GM18861 (cell line): Measurements from ENCODE around the gene ADARB1.

ENCODE experiments used
- ATAC-seq: cut with Tn5 transposase; IDR thresholded peaks from one replicate; pipeline ENCODE4 v1.9.1; 2021; ENCODE audit not compliant: unreplicated experiment

Gene ADARB1

GRCh38 chr21:45163413-45164123, 89.2 kb downstream of the ADARB1 start:
- ATAC-seq, result no peak

- no peak for ATAC-seq
Observed at GRCh38 chr21:45164124-45164511, 89.7 kb downstream of the ADARB1 start.

GRCh38 chr21:45164838-45165237, 90.5 kb downstream of the ADARB1 start:
- ATAC-seq, result no peak

DNA sequence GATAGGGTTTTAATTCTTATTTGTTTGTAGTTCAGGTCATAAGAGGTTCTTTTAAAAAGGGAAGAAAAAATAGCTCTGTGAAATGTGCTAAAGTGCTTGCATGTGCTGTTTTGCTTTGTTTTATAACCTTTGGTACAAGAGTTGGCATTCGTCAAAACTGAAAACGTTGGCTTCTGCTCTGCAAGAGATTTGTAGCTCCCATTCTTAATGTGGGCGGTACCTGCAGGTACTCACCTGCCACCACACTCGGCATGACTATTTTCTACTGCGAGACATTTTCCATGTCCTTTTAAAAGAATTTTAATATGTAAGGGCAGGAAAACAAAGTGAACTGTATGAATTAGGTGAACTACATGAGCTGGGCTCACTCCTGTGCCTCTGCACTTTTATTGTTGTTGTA, 92.6 kb downstream of the ADARB1 start:
- ATAC-seq, result no peak

DNA sequence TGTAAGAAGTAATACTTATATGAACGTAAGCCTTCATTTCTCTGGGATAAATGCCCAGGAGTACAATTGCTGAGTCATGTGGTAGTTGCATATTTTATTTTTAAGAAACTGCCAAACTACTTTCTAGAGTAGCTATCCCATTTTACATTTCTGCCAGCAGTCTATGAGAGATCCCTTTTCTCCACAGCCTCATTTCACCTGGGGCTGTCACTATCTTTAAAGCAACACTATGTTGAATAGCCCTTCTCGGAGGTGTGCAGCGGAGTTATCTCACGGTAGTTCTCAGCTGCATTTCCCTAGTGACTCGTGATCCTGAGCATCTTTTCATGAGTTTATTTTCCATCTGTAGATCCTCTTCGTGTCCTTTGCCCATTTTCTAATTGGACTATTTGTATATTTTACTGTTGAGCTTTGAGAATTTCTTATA, 93.4 kb downstream of the ADARB1 start:
- no peak for ATAC-seq

DNA sequence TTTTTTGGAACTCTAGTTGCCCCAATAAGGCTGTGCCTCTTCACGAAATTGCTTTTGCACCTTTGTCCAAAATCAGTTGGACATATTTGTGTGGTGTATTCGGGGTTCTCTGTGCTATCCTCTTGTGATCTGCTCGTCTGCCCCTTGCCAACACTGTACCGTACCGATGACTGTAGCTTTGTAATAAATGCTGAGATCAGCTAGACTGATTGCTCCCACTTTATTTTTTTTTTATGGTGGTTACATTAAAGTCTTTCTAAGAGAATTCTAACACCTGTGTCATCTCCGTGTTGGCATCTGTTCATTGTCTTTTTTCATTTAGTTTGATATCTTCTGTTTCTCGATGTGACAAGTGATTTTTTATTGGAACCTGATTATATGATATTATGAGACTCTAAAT, 94.1 kb downstream of the ADARB1 start:
- no peak for ATAC-seq

- ATAC-seq, result no peak
Observed at GRCh38 chr21:45169001-45169400, 94.6 kb downstream of the ADARB1 start.

DNA sequence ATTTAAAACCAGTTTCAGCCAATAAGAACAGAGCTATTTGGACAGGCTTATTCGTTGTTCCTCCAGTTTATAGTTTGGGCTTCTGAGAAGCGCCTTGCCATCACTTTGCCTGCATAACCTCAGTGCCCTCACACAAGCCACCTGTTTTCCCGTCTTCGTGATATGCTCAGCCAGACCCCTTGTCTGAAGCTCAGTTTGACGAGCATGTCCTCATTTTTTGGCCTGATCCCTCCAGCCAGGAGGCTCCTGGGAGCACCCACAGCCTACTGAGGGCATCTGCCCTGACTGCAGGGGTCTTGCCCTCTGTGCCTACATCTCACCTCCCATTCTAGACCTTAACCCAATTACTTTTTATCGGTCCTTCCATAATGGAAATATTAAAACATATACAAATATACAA, 95.3 kb downstream of the ADARB1 start:
- no peak for ATAC-seq

GRCh38 chr21:45170987-45171386, 96.6 kb downstream of the ADARB1 start:
- ATAC-seq, result no peak

- no peak for ATAC-seq
Observed at GRCh38 chr21:45172420-45172819, 98.0 kb downstream of the ADARB1 start.

DNA sequence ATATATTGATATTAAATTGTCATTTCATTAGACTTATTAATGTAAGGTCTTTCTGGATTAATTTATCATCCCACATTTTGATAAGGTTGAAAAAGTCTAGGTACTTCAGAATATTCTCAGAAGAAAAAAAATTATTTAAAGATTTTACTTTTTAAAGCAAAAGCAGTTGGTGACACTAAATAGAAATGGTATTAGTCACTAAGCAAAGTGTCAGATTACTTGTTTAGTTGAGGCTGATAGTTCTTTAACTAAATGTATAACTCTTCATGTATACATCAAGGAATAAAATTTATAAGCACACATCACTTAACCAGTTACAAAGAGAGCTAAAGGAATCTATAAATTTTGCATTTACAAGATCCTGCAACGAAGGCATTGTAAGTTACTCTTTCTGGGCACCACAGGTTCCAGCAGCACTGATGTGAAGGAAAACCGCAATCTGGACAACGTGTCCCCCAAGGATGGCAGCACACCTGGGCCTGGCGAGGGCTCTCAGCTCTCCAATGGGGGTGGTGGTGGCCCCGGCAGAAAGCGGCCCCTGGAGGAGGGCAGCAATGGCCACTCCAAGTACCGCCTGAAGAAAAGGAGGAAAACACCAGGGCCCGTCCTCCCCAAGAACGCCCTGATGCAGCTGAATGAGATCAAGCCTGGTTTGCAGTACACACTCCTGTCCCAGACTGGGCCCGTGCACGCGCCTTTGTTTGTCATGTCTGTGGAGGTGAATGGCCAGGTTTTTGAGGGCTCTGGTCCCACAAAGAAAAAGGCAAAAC, 101.1 kb downstream of the ADARB1 start:
- no peak for ATAC-seq

DNA sequence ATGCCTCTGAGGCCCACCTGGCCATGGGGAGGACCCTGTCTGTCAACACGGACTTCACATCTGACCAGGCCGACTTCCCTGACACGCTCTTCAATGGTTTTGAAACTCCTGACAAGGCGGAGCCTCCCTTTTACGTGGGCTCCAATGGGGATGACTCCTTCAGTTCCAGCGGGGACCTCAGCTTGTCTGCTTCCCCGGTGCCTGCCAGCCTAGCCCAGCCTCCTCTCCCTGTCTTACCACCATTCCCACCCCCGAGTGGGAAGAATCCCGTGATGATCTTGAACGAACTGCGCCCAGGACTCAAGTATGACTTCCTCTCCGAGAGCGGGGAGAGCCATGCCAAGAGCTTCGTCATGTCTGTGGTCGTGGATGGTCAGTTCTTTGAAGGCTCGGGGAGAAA, 101.8 kb downstream of the ADARB1 start:
- ATAC-seq, result no peak

GRCh38 chr21:45177039-45177438, 102.7 kb downstream of the ADARB1 start:
- ATAC-seq, result no peak

GRCh38 chr21:45178070-45178608, 103.8 kb downstream of the ADARB1 start:
- ATAC-seq, result no peak

DNA sequence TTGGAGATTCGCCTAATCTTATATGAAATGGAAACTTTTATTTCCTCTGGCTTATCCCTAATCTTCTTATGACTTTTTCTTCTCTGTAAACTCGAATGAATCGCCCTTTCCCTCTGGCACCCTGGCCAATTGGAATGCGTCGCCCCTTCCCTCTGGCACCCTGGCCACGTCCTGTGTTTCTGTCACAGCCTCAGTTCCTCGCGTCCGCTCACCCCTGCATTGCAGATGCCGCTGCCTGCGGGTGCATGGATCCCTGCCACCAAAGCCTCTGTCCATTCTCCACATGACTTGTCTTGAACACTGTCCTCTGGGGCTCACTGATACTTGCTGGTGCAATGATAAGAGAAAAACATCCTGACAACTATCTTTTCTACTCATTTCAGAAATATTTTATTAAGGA, 104.6 kb downstream of the ADARB1 start:
- ATAC-seq, result no peak

GRCh38 chr21:45179568-45180245, 105.3 kb downstream of the ADARB1 start:
- ATAC-seq, result no peak

DNA sequence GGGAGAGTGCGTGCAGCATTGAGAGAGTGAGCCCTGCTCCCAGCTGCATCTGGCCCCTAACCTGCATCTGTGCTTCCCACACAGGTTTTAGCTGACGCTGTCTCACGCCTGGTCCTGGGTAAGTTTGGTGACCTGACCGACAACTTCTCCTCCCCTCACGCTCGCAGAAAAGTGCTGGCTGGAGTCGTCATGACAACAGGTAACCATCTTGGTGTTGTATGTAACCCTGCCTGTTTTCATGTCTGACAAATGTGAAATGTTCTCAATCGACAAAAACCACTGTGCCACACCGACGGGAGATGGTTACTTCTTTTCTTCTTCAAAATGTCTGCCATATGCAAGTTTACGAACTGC, 105.8 kb downstream of the ADARB1 start:
- no peak for ATAC-seq

- no peak for ATAC-seq
Observed at GRCh38 chr21:45182958-45183357, 108.6 kb downstream of the ADARB1 start.

GRCh38 chr21:45183852-45184251, 109.5 kb downstream of the ADARB1 start:
- no peak for ATAC-seq

GRCh38 chr21:45184869-45185268, 110.5 kb downstream of the ADARB1 start:
- no peak for ATAC-seq

DNA sequence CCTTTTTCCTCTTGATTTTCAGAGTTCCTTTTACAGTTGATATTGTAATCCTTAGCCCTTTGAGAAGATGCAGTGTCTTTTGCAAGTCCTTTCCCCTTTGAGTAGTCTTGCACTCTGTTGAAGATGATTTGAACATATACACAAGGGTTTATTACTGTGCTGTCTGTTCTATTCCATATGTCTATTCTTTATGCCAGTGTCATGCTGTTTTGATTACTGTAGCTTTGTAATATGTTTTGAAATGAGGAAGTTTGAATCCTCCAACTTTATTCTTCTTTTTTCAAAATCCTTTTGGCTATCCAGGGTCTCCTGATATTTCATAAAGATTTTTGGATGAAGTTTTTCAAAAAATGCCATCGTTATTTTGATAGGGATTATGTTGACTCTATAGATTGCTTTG, 112.3 kb downstream of the ADARB1 start:
- ATAC-seq, result no peak

- no peak for ATAC-seq
Observed at GRCh38 chr21:45187646-45188045, 113.3 kb downstream of the ADARB1 start.
